ENCODE results near the gene ABHD12B. TPM values are rescaled to one million over a fixed set of nuclear protein-coding genes. Genes with fewer than 3 reads are reported as not detected.

ABHD12B gene
- total RNA-seq, 1 experiment from 2014 or later: 51.0 TPM

DNA sequence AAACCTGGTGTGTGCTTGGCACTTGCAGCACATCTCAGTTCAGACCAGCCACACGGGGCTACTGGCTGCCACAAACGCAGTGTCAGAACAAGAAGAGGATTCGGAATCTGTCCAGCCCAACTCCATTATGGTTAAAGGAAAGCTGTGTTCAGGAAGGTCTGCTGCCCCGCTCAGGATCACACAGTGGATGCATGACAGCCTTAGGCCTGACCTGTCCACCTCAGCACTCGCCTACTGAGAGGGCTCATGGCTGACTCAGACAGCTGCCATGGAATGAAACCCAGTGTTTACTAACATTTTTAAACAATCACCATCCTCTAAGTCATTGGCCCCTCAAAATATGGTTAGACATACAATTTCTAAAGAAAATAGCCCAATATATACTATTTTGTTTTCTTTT, 35.3 kb upstream of the ABHD12B start:
- Mint-ChIP-seq H3K27ac (no peak overlapping the region), H3K36me3 (ENCODE audit: insufficient read depth in 1 of 3, low read depth in 3 of 3) (peaks cover 0 to 4% (median 0%) of the 10 kb centered on the region in 3 experiments; a peak in 2 of 7 replicates)
- H3K18ac ChIP-seq (ENCODE audit: insufficient read length, low read depth, low read length): no peak overlapping the region

More for the DNA sequence above, 35.3 kb upstream of the ABHD12B start:
- H3K9ac ChIP-seq (ENCODE audit: extremely low read depth, insufficient read length, low read length): no peak overlapping the region
- H3K4me2 ChIP-seq (ENCODE audit: insufficient read depth, insufficient read length, low read length): no peak overlapping the region
- no peak overlapping the region for H2BK5ac ChIP-seq (ENCODE audit: insufficient read length, low read length)
- no peak overlapping the region for H3K4ac ChIP-seq (ENCODE audit: low read depth, low read length)
- H3K27me3 Mint-ChIP-seq (ENCODE audit: low read depth): peaks cover 46% of the 10 kb centered on the region
- H3K27ac ChIP-seq (ENCODE audit: insufficient read length, low read depth, low read length): no peak overlapping the region
- no peak overlapping the region for H3K23ac ChIP-seq (ENCODE audit: insufficient read length, low read depth, low read length)
- no peak overlapping the region for H3K56ac ChIP-seq (ENCODE audit: insufficient read length, low read depth, low read length)
- H2BK20ac ChIP-seq (ENCODE audit: low read depth, low read length, poor library complexity, severe bottlenecking): no peak overlapping the region
- no CpG with 5 or more reads among the region's 5 CpGs for WGBS (ENCODE audit: extremely low coverage, insufficient read length, low lambda C conversion rate)
- DNase-seq: no peak
- no peaks in the 10 kb centered on the region for H3K79me1 ChIP-seq (ENCODE audit: insufficient read depth, low read depth, low read length, poor library complexity, severe bottlenecking)
- H3K4me3 Mint-ChIP-seq: no peak overlapping the region
- no peak overlapping the region for H2AFZ ChIP-seq (ENCODE audit: low read length)
- no peak overlapping the region for H2AK5ac ChIP-seq (ENCODE audit: insufficient read length, low read length)
- H3K4me1 ChIP-seq (ENCODE audit: insufficient read depth, low read length): no peaks in the 10 kb centered on the region
- H3K9me3 ChIP-seq (ENCODE audit: control insufficient read depth, low read depth, low read length): no peaks in the 10 kb centered on the region
- no peak overlapping the region for H2BK15ac ChIP-seq (ENCODE audit: low read depth, low read length)
- H2BK12ac ChIP-seq (ENCODE audit: insufficient read length, low read depth, low read length): no peak overlapping the region
- TF ChIP-seq, protein P1, sequence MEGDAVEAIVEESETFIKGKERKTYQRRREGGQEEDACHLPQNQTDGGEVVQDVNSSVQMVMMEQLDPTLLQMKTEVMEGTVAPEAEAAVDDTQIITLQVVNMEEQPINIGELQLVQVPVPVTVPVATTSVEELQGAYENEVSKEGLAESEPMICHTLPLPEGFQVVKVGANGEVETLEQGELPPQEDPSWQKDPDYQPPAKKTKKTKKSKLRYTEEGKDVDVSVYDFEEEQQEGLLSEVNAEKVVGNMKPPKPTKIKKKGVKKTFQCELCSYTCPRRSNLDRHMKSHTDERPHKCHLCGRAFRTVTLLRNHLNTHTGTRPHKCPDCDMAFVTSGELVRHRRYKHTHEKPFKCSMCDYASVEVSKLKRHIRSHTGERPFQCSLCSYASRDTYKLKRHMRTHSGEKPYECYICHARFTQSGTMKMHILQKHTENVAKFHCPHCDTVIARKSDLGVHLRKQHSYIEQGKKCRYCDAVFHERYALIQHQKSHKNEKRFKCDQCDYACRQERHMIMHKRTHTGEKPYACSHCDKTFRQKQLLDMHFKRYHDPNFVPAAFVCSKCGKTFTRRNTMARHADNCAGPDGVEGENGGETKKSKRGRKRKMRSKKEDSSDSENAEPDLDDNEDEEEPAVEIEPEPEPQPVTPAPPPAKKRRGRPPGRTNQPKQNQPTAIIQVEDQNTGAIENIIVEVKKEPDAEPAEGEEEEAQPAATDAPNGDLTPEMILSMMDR (conservative IDR thresholded peaks at IDR 0.05): no peak
- H2BK120ac ChIP-seq (ENCODE audit: low read depth, low read length, poor library complexity, severe bottlenecking): no peak overlapping the region
- H4K8ac ChIP-seq (replicated peaks; ENCODE audit: insufficient read length, low read depth, low read length): no peak overlapping the region
- peaks cover 3% of the 10 kb centered on the region for H3K23me2 ChIP-seq (ENCODE audit: insufficient read length, low read depth, low read length, poor library complexity, severe bottlenecking)
- peaks cover 12% of the 10 kb centered on the region for H3K27me3 ChIP-seq (ENCODE audit: insufficient read depth, low read length)
- no peak overlapping the region for H3T11ph ChIP-seq (ENCODE audit: low read length)
- H3K4me1 Mint-ChIP-seq: peaks cover 17 to 19% of the 10 kb centered on the region in 2 experiments
- H4K91ac ChIP-seq (ENCODE audit: insufficient read length, low read depth, low read length): no peak overlapping the region
- no peak overlapping the region; the same call in 1 of the 2 replicates for H3K14ac ChIP-seq (ENCODE audit: insufficient read depth, low read length)
- no peaks in the 10 kb centered on the region for H4K20me1 ChIP-seq (ENCODE audit: control insufficient read depth, insufficient read depth, insufficient read length)
- no peaks in the 10 kb centered on the region for H3K79me2 ChIP-seq (ENCODE audit: insufficient read depth, low read length)
- no peaks in the 10 kb centered on the region for H3K9me3 Mint-ChIP-seq
- H4K5ac ChIP-seq (ENCODE audit: insufficient read length, low read depth, low read length): no peak overlapping the region

Data from H9 (cell line).